ENCODE measurements around the gene WDTC1. TPM values are rescaled to one million over a fixed set of nuclear protein-coding genes. Genes with fewer than 3 reads are reported as not detected.

The WDTC1 gene
- total and polyA plus RNA-seq, 2 experiments from 2014 or later: 3.8 to 14.0 TPM

GRCh38 chr1:27333717-27334279 is 99.4 kb downstream of the WDTC1 start:
- Histone ChIP-seq H3K4me2 (no peak overlapping the region), H3K27ac (ENCODE audit: low read depth) (no peak overlapping the region), H2AFZ (no peak overlapping the region), H3F3A (replicated peaks; ENCODE audit: low read depth) (peaks cover 5% of the 10 kb centered on the region; the same call in 1 of the 2 replicates), H3K9me2 (ENCODE audit: insufficient read depth) (no peaks in the 10 kb centered on the region), H3K79me2 (replicated peaks; ENCODE audit: insufficient read depth) (peaks cover 9% of the 10 kb centered on the region), H4K20me1 (replicated peaks; ENCODE audit: insufficient read depth) (peaks cover 5% of the 10 kb centered on the region; the same call in 1 of the 2 replicates), H3K27me3 (ENCODE audit: insufficient read depth) (no peaks in the 10 kb centered on the region), H3K4me1 (ENCODE audit: insufficient read depth) (no peaks in the 10 kb centered on the region), H3K36me3 (ENCODE audit: insufficient read depth) (peaks cover 4% of the 10 kb centered on the region; the same call in 1 of the 2 replicates), H3K4me3 (no peak overlapping the region)
- DNase-seq (ENCODE audit: low spot score) (no peak), ATAC-seq (no peak)
- H3K27ac Mint-ChIP-seq: no peak overlapping the region
- no peak overlapping the region for H3K4me3 Mint-ChIP-seq
- H3K9me3 Mint-ChIP-seq: no peaks in the 10 kb centered on the region
- TF ChIP-seq JUNB (IDR thresholded peaks at IDR 0.05; ENCODE audit: unreplicated experiment) (no peak), CREB1 (CRISPR knock-in tag; IDR thresholded peaks at IDR 0.05; ENCODE audit: low read depth) (no peak), STAT1 (IDR thresholded peaks at IDR 0.05; ENCODE audit: unreplicated experiment) (no peak), REST (IDR thresholded peaks at IDR 0.05; ENCODE audit: unreplicated experiment) (no peak), ZNF462 (CRISPR knock-in tag; IDR thresholded peaks at IDR 0.05) (no peak), ZNF114 (CRISPR knock-in tag; IDR thresholded peaks at IDR 0.05) (no peak), NANOG (IDR thresholded peaks at IDR 0.05; ENCODE audit: borderline replicate concordance) (no peak), ZNF331 (CRISPR knock-in tag; IDR thresholded peaks at IDR 0.05; ENCODE audit: low read depth) (no peak), EZH2 (IDR thresholded peaks at IDR 0.05; ENCODE audit: low read depth, unreplicated experiment) (no peak), POLR2AphosphoS5 (IDR thresholded peaks at IDR 0.05; ENCODE audit: low read depth) (no peak), EZH2phosphoT487 (IDR thresholded peaks at IDR 0.05; ENCODE audit: unreplicated experiment) (no peak)
- TF ChIP-seq, protein P1, sequence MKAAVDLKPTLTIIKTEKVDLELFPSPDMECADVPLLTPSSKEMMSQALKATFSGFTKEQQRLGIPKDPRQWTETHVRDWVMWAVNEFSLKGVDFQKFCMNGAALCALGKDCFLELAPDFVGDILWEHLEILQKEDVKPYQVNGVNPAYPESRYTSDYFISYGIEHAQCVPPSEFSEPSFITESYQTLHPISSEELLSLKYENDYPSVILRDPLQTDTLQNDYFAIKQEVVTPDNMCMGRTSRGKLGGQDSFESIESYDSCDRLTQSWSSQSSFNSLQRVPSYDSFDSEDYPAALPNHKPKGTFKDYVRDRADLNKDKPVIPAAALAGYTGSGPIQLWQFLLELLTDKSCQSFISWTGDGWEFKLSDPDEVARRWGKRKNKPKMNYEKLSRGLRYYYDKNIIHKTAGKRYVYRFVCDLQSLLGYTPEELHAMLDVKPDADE (IDR thresholded peaks at IDR 0.05): no peak
- TF ChIP-seq, protein P2, sequence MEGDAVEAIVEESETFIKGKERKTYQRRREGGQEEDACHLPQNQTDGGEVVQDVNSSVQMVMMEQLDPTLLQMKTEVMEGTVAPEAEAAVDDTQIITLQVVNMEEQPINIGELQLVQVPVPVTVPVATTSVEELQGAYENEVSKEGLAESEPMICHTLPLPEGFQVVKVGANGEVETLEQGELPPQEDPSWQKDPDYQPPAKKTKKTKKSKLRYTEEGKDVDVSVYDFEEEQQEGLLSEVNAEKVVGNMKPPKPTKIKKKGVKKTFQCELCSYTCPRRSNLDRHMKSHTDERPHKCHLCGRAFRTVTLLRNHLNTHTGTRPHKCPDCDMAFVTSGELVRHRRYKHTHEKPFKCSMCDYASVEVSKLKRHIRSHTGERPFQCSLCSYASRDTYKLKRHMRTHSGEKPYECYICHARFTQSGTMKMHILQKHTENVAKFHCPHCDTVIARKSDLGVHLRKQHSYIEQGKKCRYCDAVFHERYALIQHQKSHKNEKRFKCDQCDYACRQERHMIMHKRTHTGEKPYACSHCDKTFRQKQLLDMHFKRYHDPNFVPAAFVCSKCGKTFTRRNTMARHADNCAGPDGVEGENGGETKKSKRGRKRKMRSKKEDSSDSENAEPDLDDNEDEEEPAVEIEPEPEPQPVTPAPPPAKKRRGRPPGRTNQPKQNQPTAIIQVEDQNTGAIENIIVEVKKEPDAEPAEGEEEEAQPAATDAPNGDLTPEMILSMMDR (conservative IDR thresholded peaks at IDR 0.05; ENCODE audit: low read depth in 2 of 2): no peak
- H3K27me3 Mint-ChIP-seq (ENCODE audit: insufficient read depth, low read depth, poor library complexity): peaks cover 14% of the 10 kb centered on the region
- peaks cover 42% of the 10 kb centered on the region for H3K36me3 Mint-ChIP-seq (ENCODE audit: low read depth)
- no peaks in the 10 kb centered on the region; the same call in 2 of the 3 replicates for H3K4me1 Mint-ChIP-seq

Data from GM23338 (cell line).